Esophagus (tissue), 2 donors: ENCODE measurements around the gene HSD17B2. TPM values are rescaled to one million over a fixed set of nuclear protein-coding genes. Genes with fewer than 3 reads are reported as not detected.

ENCODE experiments used
- H3K27ac ChIP-seq, 2 donors: one replicate each; pipeline ENCODE4 v1.5.1; 2013; ENCODE audit warnings: low read depth in 2 of 2, mild to moderate bottlenecking in 2 of 2, inconsistent platforms in 1 of 2, low read length in 1 of 2, moderate library complexity in 1 of 2
- H3K27me3 ChIP-seq, 2 donors: one replicate each; pipeline ENCODE4 v1.6.1; 2013; ENCODE audit warnings: low read length in 2 of 2, control low read depth in 1 of 2, mild to moderate bottlenecking in 1 of 2; ENCODE audit not compliant: insufficient read depth in 2 of 2, control insufficient read depth in 1 of 2
- H3K36me3 ChIP-seq, 2 donors: one replicate each; pipeline ENCODE4 v1.6.1; 2013; ENCODE audit warnings: low read length in 1 of 2; ENCODE audit not compliant: control insufficient read depth in 2 of 2, insufficient read depth in 2 of 2
- H3K4me1 ChIP-seq, 2 donors: one replicate each; pipeline ENCODE4 v1.6.1; 2013; ENCODE audit warnings: low read length in 1 of 2; ENCODE audit not compliant: control insufficient read depth in 2 of 2, insufficient read depth in 2 of 2
- H3K4me3 ChIP-seq, 2 donors: one replicate each; pipeline ENCODE4 v1.5.1; 2013; ENCODE audit warnings: low read length in 2 of 2, mild to moderate bottlenecking in 2 of 2, low read depth in 1 of 2, moderate library complexity in 1 of 2
- H3K9me3 ChIP-seq, 2 donors: one replicate each; pipeline ENCODE4 v1.6.1; 2013; ENCODE audit warnings: mild to moderate bottlenecking in 2 of 2, low read depth in 1 of 2, low read length in 1 of 2, moderate library complexity in 1 of 2; ENCODE audit not compliant: control insufficient read depth in 2 of 2, insufficient read depth in 1 of 2
- WGBS, 2 donors: extraction: QIAGEN DNeasy Blood & Tissue Kit; methylation state at CpG; one replicate each; pipeline ENCODE4 v1.1.7; 2013; 5-methylcytosine and 5-hydroxymethylcytosine counted together
- polyA plus RNA-seq, 2 donors: library from polyadenylated mRNA; stranded (reverse); fragments of 200-250 nt; gene quantifications; one replicate each; pipeline ENCODE4 v1.2.3, GENCODE V29; 2013
- donor health status: healthy with polysubstance abuse.
- donor health status: Bipolar disorder and iron deficiency.

HSD17B2 gene
- polyA plus RNA-seq, 2 donors, result 1.0 to 9.5 TPM

DNA sequence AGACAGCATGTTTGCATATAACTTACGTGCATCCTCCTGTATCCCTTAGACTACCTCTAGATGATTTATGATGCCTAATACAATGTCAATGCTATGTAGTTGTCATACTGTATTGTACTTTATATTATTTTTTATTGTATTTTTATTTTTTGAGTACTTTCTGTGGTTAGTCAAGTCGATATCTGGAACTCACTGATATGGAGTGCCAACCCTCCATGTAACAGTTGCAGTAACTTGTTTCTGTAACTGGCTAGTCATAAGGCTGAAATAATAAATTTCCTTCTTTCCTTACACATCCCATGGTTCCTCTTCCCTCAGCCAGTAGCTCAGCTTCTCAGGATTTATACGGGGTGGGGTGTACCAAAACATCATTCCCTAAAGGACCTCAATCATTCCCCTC lies 111.5 kb downstream of the HSD17B2 start:
- no peak overlapping the region for H3K4me3 ChIP-seq
- H3K4me1 ChIP-seq, result no peaks in the 10 kb centered on the region
- 65 to 83% methylated on average over 3 of the region's 3 CpGs for WGBS, 2 donors
- no peaks in the 10 kb centered on the region for H3K27me3 ChIP-seq
- peaks cover 0 to 13% of the 10 kb centered on the region in 2 donors for H3K36me3 ChIP-seq
- H3K9me3 ChIP-seq, result no peaks in the 10 kb centered on the region
- H3K27ac ChIP-seq, result no peak overlapping the region

DNA sequence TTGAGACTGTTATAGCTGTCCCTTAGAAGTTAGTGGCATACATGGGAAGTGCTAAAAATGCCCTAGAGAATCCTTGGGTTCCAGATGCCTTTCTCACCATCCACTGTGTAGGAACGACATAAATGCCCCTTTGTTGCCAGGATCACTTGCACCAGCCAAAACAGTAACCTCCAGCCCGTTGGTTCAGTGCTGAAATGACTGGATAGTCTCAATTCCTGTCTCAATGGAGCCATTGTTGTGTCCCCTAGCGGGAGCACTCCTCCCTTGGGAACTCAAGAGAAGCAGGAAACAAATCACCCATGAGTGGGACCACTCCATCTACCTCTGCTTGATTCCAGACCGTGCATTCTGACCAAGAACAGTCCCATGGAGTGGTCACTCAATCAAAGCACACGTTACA lies 111.9 kb downstream of the HSD17B2 start:
- peaks cover 0 to 13% of the 10 kb centered on the region in 2 donors for H3K36me3 ChIP-seq
- no peak overlapping the region for H3K27ac ChIP-seq
- no peaks in the 10 kb centered on the region for H3K4me1 ChIP-seq
- H3K4me3 ChIP-seq, result no peak overlapping the region
- WGBS, 2 donors, result 85 to 92% methylated on average over 5 of the region's 5 CpGs
- no peaks in the 10 kb centered on the region for H3K9me3 ChIP-seq
- H3K27me3 ChIP-seq, result no peaks in the 10 kb centered on the region

DNA sequence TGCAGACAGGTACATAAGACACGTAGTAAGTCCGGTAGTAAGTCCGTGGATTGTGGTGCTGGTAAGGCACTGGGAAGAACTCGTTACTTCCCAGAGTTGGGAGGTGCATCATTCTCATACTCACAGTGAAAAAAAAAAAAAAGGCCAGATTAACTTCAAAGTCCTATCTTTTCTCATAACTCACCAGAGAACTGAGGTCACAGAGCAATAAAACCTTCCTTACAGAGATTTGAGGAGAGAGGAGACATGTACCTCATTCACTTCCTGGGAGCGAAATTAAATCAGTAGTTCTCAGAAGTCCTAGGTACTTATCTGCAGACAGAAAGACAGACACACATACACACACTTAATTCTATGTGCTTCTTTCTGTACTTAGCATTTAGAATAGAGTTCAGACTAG lies 112.5 kb downstream of the HSD17B2 start:
- H3K36me3 ChIP-seq, result peaks cover 0 to 13% of the 10 kb centered on the region in 2 donors
- H3K27ac ChIP-seq, result no peak overlapping the region
- no peaks in the 10 kb centered on the region for H3K27me3 ChIP-seq
- H3K4me1 ChIP-seq, result no peaks in the 10 kb centered on the region
- 94 to 97% methylated on average over 5 of the region's 5 CpGs for WGBS, 2 donors
- H3K4me3 ChIP-seq, result no peak overlapping the region
- no peaks in the 10 kb centered on the region for H3K9me3 ChIP-seq

Other genes starting within 250 kb of the HSD17B2 start
- gene SDR42E1, start 23.8 kb upstream of the HSD17B2 start, polyA plus RNA-seq, result 1 to 10 TPM; 2.3 to 3.6 TPM
- 10 to 100 TPM; 21.8 to 41.6 TPM for gene MPHOSPH6, start 135.0 kb downstream of the HSD17B2 start, polyA plus RNA-seq